HepG2 (cell line): Measurements from ENCODE around the gene USP5. TPM values are rescaled to one million over a fixed set of nuclear protein-coding genes. Genes with fewer than 3 reads are reported as not detected.

ENCODE experiments used
- ATF7-NPFF ChIP-seq: sonication (generic); formaldehyde crosslinking; IDR thresholded peaks from 2 replicates; pipeline ENCODE4 v1.8.1; 2023; ENCODE audit warnings: mild to moderate bottlenecking, low read depth, missing genetic modification reagents, moderate library complexity
- FOXC1 ChIP-seq: sonication (generic); formaldehyde crosslinking; IDR thresholded peaks from 2 replicates; pipeline ENCODE4 v1.8.0; 2022; ENCODE audit warnings: mild to moderate bottlenecking, missing genetic modification reagents, borderline replicate concordance
- ISX ChIP-seq: sonication (generic); formaldehyde crosslinking; conservative IDR thresholded peaks from 2 replicates; pipeline ENCODE4 v1.5.0; 2020; ENCODE audit warnings: missing genetic modification reagents
- MTA1 ChIP-seq: sonication (generic); formaldehyde crosslinking; IDR thresholded peaks from 2 replicates; pipeline ENCODE4 v1.4.0; 2020; ENCODE audit warnings: missing genetic modification reagents, mild to moderate bottlenecking, borderline replicate concordance
- NFIC ChIP-seq: IDR thresholded peaks from 2 replicates; pipeline ENCODE4 v1.6.1; 2012; ENCODE audit warnings: mild to moderate bottlenecking, low read length, inconsistent platforms
- NR2F2 ChIP-seq: IDR thresholded peaks from 2 replicates; pipeline ENCODE4 v1.6.1; 2012; ENCODE audit warnings: low read depth, inconsistent platforms, borderline replicate concordance
- RBFOX2 ChIP-seq: fragments of 200-400 bp; formaldehyde crosslinking; IDR thresholded peaks from 2 replicates; pipeline ENCODE4 v1.6.1; 2017; ENCODE audit warnings: low read depth, mild to moderate bottlenecking, low read length
- SIN3B ChIP-seq: fragments of 150-350 bp; IDR thresholded peaks from 2 replicates; pipeline ENCODE4 v1.6.1; 2014; ENCODE audit warnings: low read length
- SRY ChIP-seq: sonication (generic); formaldehyde crosslinking; IDR thresholded peaks from 2 replicates; pipeline ENCODE4 v1.8.0; 2022; ENCODE audit warnings: mild to moderate bottlenecking, missing genetic modification reagents
- YEATS2 ChIP-seq: sonication (generic); formaldehyde crosslinking; IDR thresholded peaks from 2 replicates; pipeline ENCODE4 v1.4.0; 2020; ENCODE audit warnings: missing genetic modification reagents, borderline replicate concordance
- ZBTB8A ChIP-seq: sonication (generic); formaldehyde crosslinking; IDR thresholded peaks from 2 replicates; pipeline ENCODE4 v1.4.0; 2020; ENCODE audit warnings: mild to moderate bottlenecking, low read depth, missing genetic modification reagents, borderline replicate concordance
- ZNF253 ChIP-seq: sonication (generic); formaldehyde crosslinking; IDR thresholded peaks from 2 replicates; pipeline ENCODE4 v1.8.0; 2022; ENCODE audit warnings: mild to moderate bottlenecking, missing genetic modification reagents, borderline replicate concordance
- ZNF552 ChIP-seq: sonication (generic); formaldehyde crosslinking; IDR thresholded peaks from 2 replicates; pipeline ENCODE4 v1.9.0; 2022; ENCODE audit warnings: missing genetic modification reagents, mild to moderate bottlenecking, borderline replicate concordance
- ZNF562 ChIP-seq: sonication (generic); formaldehyde crosslinking; IDR thresholded peaks from 2 replicates; pipeline ENCODE4 v1.8.0; 2022; ENCODE audit warnings: missing genetic modification reagents, borderline replicate concordance
- polyA plus RNA-seq, 8 experiments: library from polyadenylated mRNA; depleted of rRNA in 3 of 8; stranded (reverse) in 7 of 8; unstranded in 1 of 8; fragments of >200 nt; fragmentation: Illumina TruSeq in 4 of 8; extraction: Trizol in 4 of 8; gene quantifications; 2 replicates each; pipeline versions ENCODE4 v1.2.1 to v1.2.3, GENCODE V29; 2011 to 2016; ENCODE audit warnings: low read depth in 4 of 8, missing spikeins in 1 of 8, mixed read lengths in 1 of 8; ENCODE audit not compliant: insufficient read depth in 1 of 8
- total RNA-seq, 5 experiments: library from RNA; depleted of rRNA; stranded (reverse); fragments of >200 nt; fragmentation: Illumina TruSeq; extraction: Trizol; gene quantifications; 2 replicates each; pipeline ENCODE4 v1.2.3, GENCODE V29; 2016; ENCODE audit warnings: low read depth in 1 of 5
- TF ChIP-seq, protein P1 (sequence below): sonication (generic); formaldehyde crosslinking; IDR thresholded peaks from 2 replicates; pipeline ENCODE4 v1.4.0; 2020; ENCODE audit warnings: missing genetic modification reagents
- TF ChIP-seq, protein P2 (sequence below): sonication (generic); formaldehyde crosslinking; IDR thresholded peaks from 2 replicates; pipeline ENCODE4 v1.8.0; 2022; ENCODE audit warnings: mild to moderate bottlenecking, missing genetic modification reagents; ENCODE audit not compliant: insufficient replicate concordance
- TF ChIP-seq, protein P3 (sequence below): sonication (generic); formaldehyde crosslinking; IDR thresholded peaks from 2 replicates; pipeline ENCODE4 v1.4.0; 2020; ENCODE audit warnings: missing genetic modification reagents, borderline replicate concordance
- TF ChIP-seq, protein P4 (sequence below): sonication (generic); formaldehyde crosslinking; IDR thresholded peaks from 2 replicates; pipeline ENCODE4 v1.5.0; 2020; ENCODE audit warnings: mild to moderate bottlenecking, missing genetic modification reagents
- TF ChIP-seq, protein P5 (sequence below): sonication (generic); formaldehyde crosslinking; IDR thresholded peaks from 2 replicates; pipeline ENCODE4 v1.4.0; 2020; ENCODE audit warnings: low read depth, mild to moderate bottlenecking, missing genetic modification reagents

The USP5 gene
- total and polyA plus RNA-seq, 2 of the 13 experiments (the other 11 are each of a cell fraction or from before 2014, with no cell fraction given): 39.6 to 56.0 TPM

DNA sequence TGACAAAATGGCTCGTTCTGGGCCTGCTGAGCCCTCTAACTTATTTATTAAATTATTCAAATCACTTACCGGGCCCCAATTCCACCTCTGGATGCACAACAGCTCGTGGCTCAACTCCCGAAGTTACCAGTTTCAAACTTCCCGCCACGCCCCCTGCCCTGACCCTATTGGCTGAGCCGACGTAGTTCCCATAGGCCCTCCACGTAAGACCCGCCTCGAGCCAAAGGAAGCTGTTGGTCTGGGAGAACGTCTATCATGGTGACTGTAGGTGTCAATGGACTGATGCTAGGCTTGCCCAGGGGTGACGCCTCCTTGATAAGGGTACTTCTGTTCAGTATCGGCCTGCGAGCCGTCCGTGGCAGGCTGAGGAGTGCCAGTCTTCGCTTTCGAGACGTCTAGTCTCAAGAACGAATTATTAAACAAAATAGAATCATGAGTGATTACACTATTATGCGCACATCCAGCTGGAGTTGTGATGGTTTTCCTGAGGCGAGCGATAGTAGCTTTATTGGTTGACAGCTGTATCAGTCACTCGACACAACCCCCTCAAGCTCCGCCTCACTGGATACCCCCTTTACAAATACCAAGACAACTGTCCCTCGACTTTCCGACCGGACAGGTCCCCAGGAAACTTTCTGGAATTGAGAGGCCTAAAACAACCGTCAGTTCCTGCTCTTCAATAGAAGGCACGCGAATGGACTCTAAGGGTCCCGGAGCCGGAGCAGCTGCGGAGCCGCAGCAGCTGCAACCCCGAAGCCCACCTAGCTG lies 613 bp upstream of the USP5 start, which contains the start of gene CDCA3 (continued):
- TF ChIP-seq ZNF552: no peak
- TF ChIP-seq ISX (CRISPR knock-in tag): no peak
- TF ChIP-seq SRY (CRISPR knock-in tag): no peak
- no peak for TF ChIP-seq ZNF562 (CRISPR knock-in tag)
- TF ChIP-seq NR2F2: no peak
- no peak for TF ChIP-seq RBFOX2
- 0 out of 2 replicates have a peak, but pooled peaks have one; percentile 43 for TF ChIP-seq MTA1 (CRISPR knock-in tag)
- TF ChIP-seq SIN3B: peak; percentile 96
- no peak for TF ChIP-seq NFIC
- peak; percentile 46 for TF ChIP-seq ATF7-NPFF (CRISPR knock-in tag)
- no peak for TF ChIP-seq YEATS2
- TF ChIP-seq FOXC1 (CRISPR knock-in tag): no peak
- no peak; the same call in 1 of the 2 replicates for TF ChIP-seq ZNF253
- TF ChIP-seq, protein P1, sequence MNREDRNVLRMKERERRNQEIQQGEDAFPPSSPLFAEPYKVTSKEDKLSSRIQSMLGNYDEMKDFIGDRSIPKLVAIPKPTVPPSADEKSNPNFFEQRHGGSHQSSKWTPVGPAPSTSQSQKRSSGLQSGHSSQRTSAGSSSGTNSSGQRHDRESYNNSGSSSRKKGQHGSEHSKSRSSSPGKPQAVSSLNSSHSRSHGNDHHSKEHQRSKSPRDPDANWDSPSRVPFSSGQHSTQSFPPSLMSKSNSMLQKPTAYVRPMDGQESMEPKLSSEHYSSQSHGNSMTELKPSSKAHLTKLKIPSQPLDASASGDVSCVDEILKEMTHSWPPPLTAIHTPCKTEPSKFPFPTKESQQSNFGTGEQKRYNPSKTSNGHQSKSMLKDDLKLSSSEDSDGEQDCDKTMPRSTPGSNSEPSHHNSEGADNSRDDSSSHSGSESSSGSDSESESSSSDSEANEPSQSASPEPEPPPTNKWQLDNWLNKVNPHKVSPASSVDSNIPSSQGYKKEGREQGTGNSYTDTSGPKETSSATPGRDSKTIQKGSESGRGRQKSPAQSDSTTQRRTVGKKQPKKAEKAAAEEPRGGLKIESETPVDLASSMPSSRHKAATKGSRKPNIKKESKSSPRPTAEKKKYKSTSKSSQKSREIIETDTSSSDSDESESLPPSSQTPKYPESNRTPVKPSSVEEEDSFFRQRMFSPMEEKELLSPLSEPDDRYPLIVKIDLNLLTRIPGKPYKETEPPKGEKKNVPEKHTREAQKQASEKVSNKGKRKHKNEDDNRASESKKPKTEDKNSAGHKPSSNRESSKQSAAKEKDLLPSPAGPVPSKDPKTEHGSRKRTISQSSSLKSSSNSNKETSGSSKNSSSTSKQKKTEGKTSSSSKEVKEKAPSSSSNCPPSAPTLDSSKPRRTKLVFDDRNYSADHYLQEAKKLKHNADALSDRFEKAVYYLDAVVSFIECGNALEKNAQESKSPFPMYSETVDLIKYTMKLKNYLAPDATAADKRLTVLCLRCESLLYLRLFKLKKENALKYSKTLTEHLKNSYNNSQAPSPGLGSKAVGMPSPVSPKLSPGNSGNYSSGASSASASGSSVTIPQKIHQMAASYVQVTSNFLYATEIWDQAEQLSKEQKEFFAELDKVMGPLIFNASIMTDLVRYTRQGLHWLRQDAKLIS (CRISPR knock-in tag): no peak
- TF ChIP-seq, protein P2, sequence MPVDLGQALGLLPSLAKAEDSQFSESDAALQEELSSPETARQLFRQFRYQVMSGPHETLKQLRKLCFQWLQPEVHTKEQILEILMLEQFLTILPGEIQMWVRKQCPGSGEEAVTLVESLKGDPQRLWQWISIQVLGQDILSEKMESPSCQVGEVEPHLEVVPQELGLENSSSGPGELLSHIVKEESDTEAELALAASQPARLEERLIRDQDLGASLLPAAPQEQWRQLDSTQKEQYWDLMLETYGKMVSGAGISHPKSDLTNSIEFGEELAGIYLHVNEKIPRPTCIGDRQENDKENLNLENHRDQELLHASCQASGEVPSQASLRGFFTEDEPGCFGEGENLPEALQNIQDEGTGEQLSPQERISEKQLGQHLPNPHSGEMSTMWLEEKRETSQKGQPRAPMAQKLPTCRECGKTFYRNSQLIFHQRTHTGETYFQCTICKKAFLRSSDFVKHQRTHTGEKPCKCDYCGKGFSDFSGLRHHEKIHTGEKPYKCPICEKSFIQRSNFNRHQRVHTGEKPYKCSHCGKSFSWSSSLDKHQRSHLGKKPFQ (CRISPR knock-in tag): no peak
- TF ChIP-seq ZBTB8A (CRISPR knock-in tag): no peak
- TF ChIP-seq, protein P3, sequence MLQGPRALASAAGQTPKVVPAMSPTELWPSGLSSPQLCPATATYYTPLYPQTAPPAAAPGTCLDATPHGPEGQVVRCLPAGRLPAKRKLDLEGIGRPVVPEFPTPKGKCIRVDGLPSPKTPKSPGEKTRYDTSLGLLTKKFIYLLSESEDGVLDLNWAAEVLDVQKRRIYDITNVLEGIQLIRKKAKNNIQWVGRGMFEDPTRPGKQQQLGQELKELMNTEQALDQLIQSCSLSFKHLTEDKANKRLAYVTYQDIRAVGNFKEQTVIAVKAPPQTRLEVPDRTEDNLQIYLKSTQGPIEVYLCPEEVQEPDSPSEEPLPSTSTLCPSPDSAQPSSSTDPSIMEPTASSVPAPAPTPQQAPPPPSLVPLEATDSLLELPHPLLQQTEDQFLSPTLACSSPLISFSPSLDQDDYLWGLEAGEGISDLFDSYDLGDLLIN (CRISPR knock-in tag): no peak
- TF ChIP-seq, protein P4, sequence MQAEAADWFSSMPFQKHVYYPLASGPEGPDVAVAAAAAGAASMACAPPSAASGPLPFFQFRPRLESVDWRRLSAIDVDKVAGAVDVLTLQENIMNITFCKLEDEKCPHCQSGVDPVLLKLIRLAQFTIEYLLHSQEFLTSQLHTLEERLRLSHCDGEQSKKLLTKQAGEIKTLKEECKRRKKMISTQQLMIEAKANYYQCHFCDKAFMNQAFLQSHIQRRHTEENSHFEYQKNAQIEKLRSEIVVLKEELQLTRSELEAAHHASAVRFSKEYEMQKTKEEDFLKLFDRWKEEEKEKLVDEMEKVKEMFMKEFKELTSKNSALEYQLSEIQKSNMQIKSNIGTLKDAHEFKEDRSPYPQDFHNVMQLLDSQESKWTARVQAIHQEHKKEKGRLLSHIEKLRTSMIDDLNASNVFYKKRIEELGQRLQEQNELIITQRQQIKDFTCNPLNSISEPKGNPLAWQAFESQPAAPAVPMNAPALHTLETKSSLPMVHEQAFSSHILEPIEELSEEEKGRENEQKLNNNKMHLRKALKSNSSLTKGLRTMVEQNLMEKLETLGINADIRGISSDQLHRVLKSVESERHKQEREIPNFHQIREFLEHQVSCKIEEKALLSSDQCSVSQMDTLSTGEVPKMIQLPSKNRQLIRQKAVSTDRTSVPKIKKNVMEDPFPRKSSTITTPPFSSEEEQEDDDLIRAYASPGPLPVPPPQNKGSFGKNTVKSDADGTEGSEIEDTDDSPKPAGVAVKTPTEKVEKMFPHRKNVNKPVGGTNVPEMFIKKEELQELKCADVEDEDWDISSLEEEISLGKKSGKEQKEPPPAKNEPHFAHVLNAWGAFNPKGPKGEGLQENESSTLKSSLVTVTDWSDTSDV: no peak
- TF ChIP-seq, protein P5, sequence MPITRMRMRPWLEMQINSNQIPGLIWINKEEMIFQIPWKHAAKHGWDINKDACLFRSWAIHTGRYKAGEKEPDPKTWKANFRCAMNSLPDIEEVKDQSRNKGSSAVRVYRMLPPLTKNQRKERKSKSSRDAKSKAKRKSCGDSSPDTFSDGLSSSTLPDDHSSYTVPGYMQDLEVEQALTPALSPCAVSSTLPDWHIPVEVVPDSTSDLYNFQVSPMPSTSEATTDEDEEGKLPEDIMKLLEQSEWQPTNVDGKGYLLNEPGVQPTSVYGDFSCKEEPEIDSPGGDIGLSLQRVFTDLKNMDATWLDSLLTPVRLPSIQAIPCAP: no peak
